Purkinje cell (primary cell): ENCODE data around the gene GIPC1. TPM values are rescaled to one million over a fixed set of nuclear protein-coding genes. Genes with fewer than 3 reads are reported as not detected.

Source experiments
- polyA plus RNA-seq: library from polyadenylated mRNA; unstranded; fragments of >200 nt; fragmentation: Nextera tagmentation; gene quantifications from 2 replicates; pipeline ENCODE4 v1.2.1, GENCODE V29; 2014

GIPC1 gene, protein sequence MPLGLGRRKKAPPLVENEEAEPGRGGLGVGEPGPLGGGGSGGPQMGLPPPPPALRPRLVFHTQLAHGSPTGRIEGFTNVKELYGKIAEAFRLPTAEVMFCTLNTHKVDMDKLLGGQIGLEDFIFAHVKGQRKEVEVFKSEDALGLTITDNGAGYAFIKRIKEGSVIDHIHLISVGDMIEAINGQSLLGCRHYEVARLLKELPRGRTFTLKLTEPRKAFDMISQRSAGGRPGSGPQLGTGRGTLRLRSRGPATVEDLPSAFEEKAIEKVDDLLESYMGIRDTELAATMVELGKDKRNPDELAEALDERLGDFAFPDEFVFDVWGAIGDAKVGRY
- 2.8 and 7.3 TPM in 2 replicates for polyA plus RNA-seq

GRCh38 chr19:14496029-14496833, at the start of gene GIPC1:
GIPC1 (minus strand) TSS chr19:14496127; CDS start chr19:14482976, 13,151 bp downstream.

GRCh38 chr19:14529254-14530004, 33.5 kb upstream of the GIPC1 start, which contains the start of gene TECR:
TECR (plus strand) TSS chr19:14529594; CDS start chr19:14529697, 103 bp downstream.

GRCh38 chr19:14517840-14518505, 22.0 kb upstream of the GIPC1 start, which contains the start of gene DNAJB1:
DNAJB1 (minus strand) TSS chr19:14518397; CDS start chr19:14518349, 48 bp downstream.

GRCh38 chr19:14475251-14476073, 20.5 kb downstream of the GIPC1 start, which contains the start of gene PTGER1:
PTGER1 (minus strand) TSS chr19:14475354; CDS start chr19:14474320, 1,034 bp downstream.

DNA sequence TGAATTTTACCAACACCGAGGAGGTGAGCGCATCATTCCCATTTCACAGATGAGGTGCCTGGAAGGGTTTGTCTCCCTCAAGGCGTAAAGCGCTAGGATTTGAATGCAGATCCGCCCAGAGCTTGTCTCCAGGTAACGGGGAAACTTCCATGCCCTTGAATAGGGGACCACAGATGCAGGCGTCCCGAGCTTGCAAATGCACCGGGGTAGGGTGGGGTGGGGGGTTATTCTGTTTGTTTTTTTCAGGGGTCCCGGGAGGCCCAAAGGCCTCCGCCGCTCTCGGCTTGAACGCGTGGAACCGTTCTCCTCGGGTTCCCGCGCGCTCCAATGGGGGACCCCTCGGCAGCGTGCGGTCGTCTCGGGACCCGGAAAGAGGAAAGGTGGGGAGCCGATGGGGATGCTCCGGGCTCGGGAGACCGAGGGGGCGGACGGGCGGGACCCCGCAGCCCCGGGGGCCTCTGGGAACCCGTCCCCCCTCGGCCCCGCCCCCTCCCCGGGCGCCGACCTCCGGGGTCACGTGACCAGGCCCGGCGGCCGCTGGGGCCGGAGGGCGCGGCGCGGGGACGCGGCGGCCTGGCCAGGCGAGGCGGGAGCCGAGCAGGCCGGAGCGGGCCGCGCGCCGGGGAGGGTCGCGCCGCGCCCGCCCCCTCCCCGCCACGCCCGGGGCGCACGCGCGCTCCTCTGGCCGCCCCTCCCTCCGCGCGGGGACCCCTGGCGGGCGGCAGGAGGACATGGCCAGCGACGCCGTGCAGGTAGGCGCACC, 63.0 kb downstream of the GIPC1 start, which contains the start of gene PKN1:
PKN1 (plus strand) TSS at position 516 of the 763 bp plus-strand sequence; CDS start at position 732, 216 bp downstream.

Other genes starting within 250 kb of the GIPC1 start
- gene ADGRE5, start 114.7 kb downstream of the GIPC1 start, polyA plus RNA-seq: 0.30 and 0.74 TPM in 2 replicates
- 2.8 and 14.7 TPM in 2 replicates for gene DDX39A, start 76.8 kb downstream of the GIPC1 start, polyA plus RNA-seq
- gene PKN1, start 62.8 kb downstream of the GIPC1 start, polyA plus RNA-seq: 1.1 TPM in 1 of 2 replicates, not detected in the other
- gene PTGER1, start 20.8 kb downstream of the GIPC1 start, polyA plus RNA-seq: not detected in 2 replicates
- 24.9 and 45.0 TPM in 2 replicates for gene DNAJB1, start 22.3 kb upstream of the GIPC1 start, polyA plus RNA-seq
- gene TECR, start 33.5 kb upstream of the GIPC1 start, polyA plus RNA-seq: 359 and 536 TPM in 2 replicates
- gene NDUFB7, start 75.9 kb upstream of the GIPC1 start, polyA plus RNA-seq: 196 and 241 TPM in 2 replicates
- gene CLEC17A, start 87.0 kb upstream of the GIPC1 start, polyA plus RNA-seq: not detected in 2 replicates
- not detected in 2 replicates for gene ADGRE3, start 178.7 kb upstream of the GIPC1 start, polyA plus RNA-seq
- 3.1 and 3.3 TPM in 2 replicates for gene ZNF333, start 193.9 kb upstream of the GIPC1 start, polyA plus RNA-seq